NOMO-1 treated with DMSO at 0.1 percent for 48 hours (cell line): ENCODE measurements around the gene PRR30.
A peak's percentile ranks its signal among the peaks of the same experiment; 100 is the strongest.

Experiments
- DNase-seq: peaks from one replicate; lab custom pipeline; 2025; ENCODE audit not compliant: unreplicated experiment; lab: John Stamatoyannopoulos, UW

PRR30 gene

GRCh38 chr2:27099334-27099955, 39.8 kb downstream of the PRR30 start:
- no peak for DNase-seq

GRCh38 chr2:27097341-27097740, 41.9 kb downstream of the PRR30 start:
- no peak for DNase-seq

GRCh38 chr2:27096748-27097297, 42.4 kb downstream of the PRR30 start:
- no peak for DNase-seq

- peak; percentile 24 for DNase-seq
These were observed 43.2 kb downstream of the PRR30 start for GRCh38 chr2:27095745-27096651.

GRCh38 chr2:27095427-27095744, 43.8 kb downstream of the PRR30 start:
- DNase-seq, result no peak

GRCh38 chr2:27094353-27094984, 44.7 kb downstream of the PRR30 start:
- DNase-seq, result no peak

GRCh38 chr2:27093430-27094352, 45.5 kb downstream of the PRR30 start:
- no peak for DNase-seq

- DNase-seq, result no peak
These were observed 46.3 kb downstream of the PRR30 start for GRCh38 chr2:27092696-27093429.

GRCh38 chr2:27091746-27092695, 47.2 kb downstream of the PRR30 start:
- no peak for DNase-seq

- DNase-seq, result no peak
These were observed 49.9 kb downstream of the PRR30 start for GRCh38 chr2:27089111-27089954.

GRCh38 chr2:27088634-27089033, 50.6 kb downstream of the PRR30 start:
- DNase-seq, result no peak

GRCh38 chr2:27087823-27088410, 51.3 kb downstream of the PRR30 start:
- no peak for DNase-seq
